ENCODE measurements around the gene WDR45B. TPM values are rescaled to one million over a fixed set of nuclear protein-coding genes. Genes with fewer than 3 reads are reported as not detected.

Gene WDR45B
- polyA plus RNA-seq, 1 of the 3 experiments (the other 2 are of a cell fraction), result 171 TPM

DNA sequence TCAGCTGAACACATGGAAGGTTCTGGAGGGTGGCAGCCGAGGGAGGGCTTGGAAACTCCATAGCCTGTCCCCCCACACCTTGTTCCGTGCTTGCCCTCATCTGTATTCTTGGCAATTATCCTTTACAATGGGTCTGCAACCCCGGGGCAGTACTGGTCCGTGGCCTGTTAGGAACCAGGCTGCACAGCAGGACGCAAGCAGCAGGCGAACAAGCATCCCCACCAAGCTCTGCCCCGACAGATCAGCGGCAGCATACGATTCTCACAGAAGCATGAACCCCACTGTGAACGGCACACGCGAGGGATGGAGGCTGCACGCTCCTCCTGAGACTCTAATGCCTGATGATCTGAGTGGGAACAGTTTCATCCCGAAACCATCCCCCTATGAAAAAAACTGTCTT is 6.2 kb downstream of the WDR45B start:
- peaks cover 96% of the 10 kb centered on the region for H4K20me1 ChIP-seq (ENCODE audit: insufficient read depth)
- 91% methylated on average over 14 of the region's 14 CpGs for WGBS (ENCODE audit: low lambda C conversion rate)
- H3K79me2 ChIP-seq (ENCODE audit: insufficient read depth), result peaks cover 99% of the 10 kb centered on the region
- H3K36me3 ChIP-seq (replicated peaks in 1 of 2; ENCODE audit: control insufficient read depth in 1 of 2, insufficient read depth in 2 of 2, low read length in 1 of 2), result peaks cover 36 to 47% of the 10 kb centered on the region in 2 experiments
- H3K4me3 ChIP-seq (ENCODE audit: low read depth in 2 of 2, low read length in 1 of 2), result no peak overlapping the region
- H2AFZ ChIP-seq (ENCODE audit: low read depth), result no peak overlapping the region
- H3K9me3 ChIP-seq, result no peaks in the 10 kb centered on the region
- no peak overlapping the region for H3K27ac ChIP-seq (ENCODE audit: low read depth in 2 of 2, low read length in 1 of 2)
- H3F3A ChIP-seq (replicated peaks; ENCODE audit: insufficient read depth), result peaks cover 10% of the 10 kb centered on the region
- POLR2A ChIA-PET, result no interaction called here
- no peak overlapping the region for H3K9ac ChIP-seq
- no peak for TF ChIP-seq EZH2phosphoT487 (IDR thresholded peaks at IDR 0.05; ENCODE audit: borderline replicate concordance, low read depth)
- no peak for TF ChIP-seq POLR2AphosphoS5 (IDR thresholded peaks at IDR 0.05; ENCODE audit: low read depth, low read length)
- TF ChIP-seq FOSL2 (IDR thresholded peaks at IDR 0.05; ENCODE audit: borderline replicate concordance, low read depth), result no peak
- TF ChIP-seq YY1 (IDR thresholded peaks at IDR 0.05; ENCODE audit: low read depth), result no peak
- no peak for TF ChIP-seq EP300 (IDR thresholded peaks at IDR 0.05; ENCODE audit: borderline replicate concordance in 1 of 2, low read depth in 1 of 2, low read length in 1 of 2)
- no peak for TF ChIP-seq RCOR1 (IDR thresholded peaks at IDR 0.05; ENCODE audit: low read length)
- TF ChIP-seq RAD21 (IDR thresholded peaks at IDR 0.05; ENCODE audit: low read length), result no peak
- TF ChIP-seq FOXM1 (IDR thresholded peaks at IDR 0.05; ENCODE audit: low read depth), result no peak
- TF ChIP-seq, protein P1, sequence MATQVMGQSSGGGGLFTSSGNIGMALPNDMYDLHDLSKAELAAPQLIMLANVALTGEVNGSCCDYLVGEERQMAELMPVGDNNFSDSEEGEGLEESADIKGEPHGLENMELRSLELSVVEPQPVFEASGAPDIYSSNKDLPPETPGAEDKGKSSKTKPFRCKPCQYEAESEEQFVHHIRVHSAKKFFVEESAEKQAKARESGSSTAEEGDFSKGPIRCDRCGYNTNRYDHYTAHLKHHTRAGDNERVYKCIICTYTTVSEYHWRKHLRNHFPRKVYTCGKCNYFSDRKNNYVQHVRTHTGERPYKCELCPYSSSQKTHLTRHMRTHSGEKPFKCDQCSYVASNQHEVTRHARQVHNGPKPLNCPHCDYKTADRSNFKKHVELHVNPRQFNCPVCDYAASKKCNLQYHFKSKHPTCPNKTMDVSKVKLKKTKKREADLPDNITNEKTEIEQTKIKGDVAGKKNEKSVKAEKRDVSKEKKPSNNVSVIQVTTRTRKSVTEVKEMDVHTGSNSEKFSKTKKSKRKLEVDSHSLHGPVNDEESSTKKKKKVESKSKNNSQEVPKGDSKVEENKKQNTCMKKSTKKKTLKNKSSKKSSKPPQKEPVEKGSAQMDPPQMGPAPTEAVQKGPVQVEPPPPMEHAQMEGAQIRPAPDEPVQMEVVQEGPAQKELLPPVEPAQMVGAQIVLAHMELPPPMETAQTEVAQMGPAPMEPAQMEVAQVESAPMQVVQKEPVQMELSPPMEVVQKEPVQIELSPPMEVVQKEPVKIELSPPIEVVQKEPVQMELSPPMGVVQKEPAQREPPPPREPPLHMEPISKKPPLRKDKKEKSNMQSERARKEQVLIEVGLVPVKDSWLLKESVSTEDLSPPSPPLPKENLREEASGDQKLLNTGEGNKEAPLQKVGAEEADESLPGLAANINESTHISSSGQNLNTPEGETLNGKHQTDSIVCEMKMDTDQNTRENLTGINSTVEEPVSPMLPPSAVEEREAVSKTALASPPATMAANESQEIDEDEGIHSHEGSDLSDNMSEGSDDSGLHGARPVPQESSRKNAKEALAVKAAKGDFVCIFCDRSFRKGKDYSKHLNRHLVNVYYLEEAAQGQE (IDR thresholded peaks at IDR 0.05; ENCODE audit: low read depth, low read length), result no peak
- no peak for TF ChIP-seq ELF1 (IDR thresholded peaks at IDR 0.05)
- H3K4me2 ChIP-seq, result no peak overlapping the region
- H3K27me3 ChIP-seq (ENCODE audit: insufficient read depth), result no peaks in the 10 kb centered on the region
- peaks cover 4 to 12% of the 10 kb centered on the region in 2 experiments; a peak in 3 of 4 replicates for H3K4me1 ChIP-seq (ENCODE audit: control insufficient read depth in 1 of 2, insufficient read depth in 2 of 2, low read depth in 1 of 2, low read length in 1 of 2)
- H3K9me2 ChIP-seq, result no peaks in the 10 kb centered on the region
- CTCF ChIA-PET, result interaction anchor here (1.0 kb wide), 1 partner anchor 318 kb away, joined by 3 read pairs; no protein-coding TSS in a partner anchor
- DNase-seq, result no peak

DNA sequence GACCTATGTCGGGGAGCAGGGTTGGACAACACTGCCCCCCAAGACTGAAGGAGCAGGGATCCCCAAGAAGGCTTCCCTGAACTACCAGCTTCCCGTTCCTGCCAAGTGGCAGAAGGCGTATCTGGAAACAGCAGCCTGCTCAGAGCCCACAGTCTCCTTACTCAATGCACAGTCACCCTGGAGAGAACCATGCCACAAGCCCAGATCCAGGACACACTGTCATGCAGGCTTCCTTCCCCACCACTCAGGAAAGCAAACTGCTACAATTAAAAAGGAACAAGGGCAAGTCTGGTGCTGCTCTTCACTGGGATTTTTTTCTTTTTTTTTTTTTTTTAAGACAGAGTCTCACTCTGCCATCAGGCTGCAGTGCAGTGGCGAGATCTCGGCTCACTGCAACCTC is 8.2 kb downstream of the WDR45B start:
- H3K9ac ChIP-seq, result no peak overlapping the region
- no peaks in the 10 kb centered on the region for H3K27me3 ChIP-seq (ENCODE audit: insufficient read depth)
- H3K4me2 ChIP-seq, result no peak overlapping the region
- no peak overlapping the region for H3K4me3 ChIP-seq (ENCODE audit: low read depth in 2 of 2, low read length in 1 of 2)
- no peaks in the 10 kb centered on the region for H3K4me1 ChIP-seq (ENCODE audit: control insufficient read depth in 1 of 2, insufficient read depth in 2 of 2, low read depth in 1 of 2, low read length in 1 of 2)
- H4K20me1 ChIP-seq (ENCODE audit: insufficient read depth), result peaks cover 96% of the 10 kb centered on the region
- 99% methylated on average over 5 of the region's 5 CpGs for WGBS (ENCODE audit: low lambda C conversion rate)
- ChIA-PET POLR2A (no interaction called here), CTCF (interaction anchor here (1.0 to 1.4 kb wide), 2 partner anchors 17 to 24 kb away, joined by 3 read pairs; no protein-coding TSS in a partner anchor)
- H3F3A ChIP-seq (replicated peaks; ENCODE audit: insufficient read depth), result peaks cover 5% of the 10 kb centered on the region
- no peaks in the 10 kb centered on the region for H3K9me3 ChIP-seq
- H3K79me2 ChIP-seq (ENCODE audit: insufficient read depth), result peaks cover 99% of the 10 kb centered on the region
- no peaks in the 10 kb centered on the region for H3K9me2 ChIP-seq
- no peak overlapping the region for H3K27ac ChIP-seq (ENCODE audit: low read depth in 2 of 2, low read length in 1 of 2)
- no peak for DNase-seq
- H3K36me3 ChIP-seq (replicated peaks in 1 of 2; ENCODE audit: control insufficient read depth in 1 of 2, insufficient read depth in 2 of 2, low read length in 1 of 2), result peaks cover 36 to 42% of the 10 kb centered on the region in 2 experiments
- H2AFZ ChIP-seq (ENCODE audit: low read depth), result no peak overlapping the region
- TF ChIP-seq TEAD4 (IDR thresholded peaks at IDR 0.05; ENCODE audit: borderline replicate concordance, insufficient read depth) (no peak), FOXJ3 (CRISPR knock-in tag; IDR thresholded peaks at IDR 0.05) (no peak), CHD2 (IDR thresholded peaks at IDR 0.05; ENCODE audit: low read length, partially characterized antibody) (no peak), EZH2phosphoT487 (IDR thresholded peaks at IDR 0.05; ENCODE audit: borderline replicate concordance, low read depth) (no peak), SIN3A (IDR thresholded peaks at IDR 0.05; ENCODE audit: borderline replicate concordance, low read depth, low read length) (no peak), FOSL2 (IDR thresholded peaks at IDR 0.05; ENCODE audit: borderline replicate concordance, low read depth) (no peak), NRF1 (IDR thresholded peaks at IDR 0.05; ENCODE audit: low read depth, low read length) (no peak), POLR2AphosphoS5 (IDR thresholded peaks at IDR 0.05; ENCODE audit: low read depth, low read length) (no peak), RAD21 (IDR thresholded peaks at IDR 0.05; ENCODE audit: low read length) (no peak)
- TF ChIP-seq, protein P2, sequence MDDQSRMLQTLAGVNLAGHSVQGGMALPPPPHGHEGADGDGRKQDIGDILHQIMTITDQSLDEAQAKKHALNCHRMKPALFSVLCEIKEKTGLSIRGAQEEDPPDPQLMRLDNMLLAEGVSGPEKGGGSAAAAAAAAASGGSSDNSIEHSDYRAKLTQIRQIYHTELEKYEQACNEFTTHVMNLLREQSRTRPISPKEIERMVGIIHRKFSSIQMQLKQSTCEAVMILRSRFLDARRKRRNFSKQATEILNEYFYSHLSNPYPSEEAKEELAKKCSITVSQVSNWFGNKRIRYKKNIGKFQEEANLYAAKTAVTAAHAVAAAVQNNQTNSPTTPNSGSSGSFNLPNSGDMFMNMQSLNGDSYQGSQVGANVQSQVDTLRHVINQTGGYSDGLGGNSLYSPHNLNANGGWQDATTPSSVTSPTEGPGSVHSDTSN (IDR thresholded peaks at IDR 0.05), result no peak
- TF ChIP-seq, protein P3, sequence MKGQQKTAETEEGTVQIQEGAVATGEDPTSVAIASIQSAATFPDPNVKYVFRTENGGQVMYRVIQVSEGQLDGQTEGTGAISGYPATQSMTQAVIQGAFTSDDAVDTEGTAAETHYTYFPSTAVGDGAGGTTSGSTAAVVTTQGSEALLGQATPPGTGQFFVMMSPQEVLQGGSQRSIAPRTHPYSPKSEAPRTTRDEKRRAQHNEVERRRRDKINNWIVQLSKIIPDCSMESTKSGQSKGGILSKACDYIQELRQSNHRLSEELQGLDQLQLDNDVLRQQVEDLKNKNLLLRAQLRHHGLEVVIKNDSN (IDR thresholded peaks at IDR 0.05; ENCODE audit: borderline replicate concordance, low read depth), result no peak
- TF ChIP-seq, protein P4, sequence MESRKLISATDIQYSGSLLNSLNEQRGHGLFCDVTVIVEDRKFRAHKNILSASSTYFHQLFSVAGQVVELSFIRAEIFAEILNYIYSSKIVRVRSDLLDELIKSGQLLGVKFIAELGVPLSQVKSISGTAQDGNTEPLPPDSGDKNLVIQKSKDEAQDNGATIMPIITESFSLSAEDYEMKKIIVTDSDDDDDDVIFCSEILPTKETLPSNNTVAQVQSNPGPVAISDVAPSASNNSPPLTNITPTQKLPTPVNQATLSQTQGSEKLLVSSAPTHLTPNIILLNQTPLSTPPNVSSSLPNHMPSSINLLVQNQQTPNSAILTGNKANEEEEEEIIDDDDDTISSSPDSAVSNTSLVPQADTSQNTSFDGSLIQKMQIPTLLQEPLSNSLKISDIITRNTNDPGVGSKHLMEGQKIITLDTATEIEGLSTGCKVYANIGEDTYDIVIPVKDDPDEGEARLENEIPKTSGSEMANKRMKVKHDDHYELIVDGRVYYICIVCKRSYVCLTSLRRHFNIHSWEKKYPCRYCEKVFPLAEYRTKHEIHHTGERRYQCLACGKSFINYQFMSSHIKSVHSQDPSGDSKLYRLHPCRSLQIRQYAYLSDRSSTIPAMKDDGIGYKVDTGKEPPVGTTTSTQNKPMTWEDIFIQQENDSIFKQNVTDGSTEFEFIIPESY (IDR thresholded peaks at IDR 0.05; ENCODE audit: borderline replicate concordance, low read depth), result no peak

Measured in SK-N-SH (cell line).